ENCODE data around the gene LYPD1.

Gene LYPD1

DNA sequence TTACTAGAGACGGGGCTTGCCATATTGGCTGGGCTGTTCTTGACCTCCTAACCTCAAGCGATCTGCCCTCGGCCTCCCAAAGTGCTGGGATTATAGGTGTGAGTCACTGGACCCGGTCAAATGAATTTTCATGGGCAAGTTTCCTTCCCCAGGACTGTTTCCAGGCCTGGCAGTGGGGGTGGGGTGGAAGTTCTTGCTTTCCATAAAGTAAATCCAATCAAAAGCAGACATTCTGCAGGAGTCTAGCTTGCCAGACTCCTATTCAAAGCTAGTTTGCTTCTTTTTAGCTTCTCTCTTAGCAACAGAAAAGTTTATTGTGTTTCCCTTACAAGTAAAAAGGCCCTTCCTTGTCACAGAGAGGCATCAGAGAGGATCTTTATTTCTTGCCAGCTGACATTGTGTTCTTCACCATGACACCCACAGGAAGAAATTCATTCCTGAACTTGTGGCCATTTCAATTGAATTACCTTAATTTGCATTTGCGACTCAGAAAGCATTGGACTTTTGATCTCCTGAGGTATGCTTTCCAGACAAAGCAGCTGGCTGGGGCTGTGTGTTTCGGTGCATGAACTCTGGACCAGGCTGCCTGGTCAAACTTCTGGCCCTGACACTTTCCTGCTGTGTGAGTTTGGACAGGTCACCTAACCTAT is 37.9 kb downstream of the LYPD1 start:
- no peak for DNase-seq

DNA sequence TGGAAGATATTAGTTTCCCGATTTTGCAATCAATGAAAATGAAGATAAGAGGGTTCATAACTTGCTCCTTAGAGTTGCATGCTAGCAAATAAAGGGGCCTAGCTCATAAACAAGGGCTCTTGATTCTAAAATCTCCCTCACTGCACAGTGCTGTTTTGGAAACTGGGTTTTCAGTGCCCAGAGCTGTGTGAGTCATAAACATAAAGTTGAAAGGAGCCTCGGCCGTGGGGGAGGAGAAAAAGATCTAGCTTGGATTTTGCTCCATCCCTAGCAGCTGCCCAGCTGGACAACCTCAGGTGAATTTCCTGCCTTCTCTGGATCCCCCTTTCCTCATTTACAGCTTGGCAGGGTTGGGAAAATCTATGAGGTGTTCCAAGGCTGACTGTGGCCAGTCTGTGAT is 42.5 kb downstream of the LYPD1 start:
- DNase-seq, result no peak

DNA sequence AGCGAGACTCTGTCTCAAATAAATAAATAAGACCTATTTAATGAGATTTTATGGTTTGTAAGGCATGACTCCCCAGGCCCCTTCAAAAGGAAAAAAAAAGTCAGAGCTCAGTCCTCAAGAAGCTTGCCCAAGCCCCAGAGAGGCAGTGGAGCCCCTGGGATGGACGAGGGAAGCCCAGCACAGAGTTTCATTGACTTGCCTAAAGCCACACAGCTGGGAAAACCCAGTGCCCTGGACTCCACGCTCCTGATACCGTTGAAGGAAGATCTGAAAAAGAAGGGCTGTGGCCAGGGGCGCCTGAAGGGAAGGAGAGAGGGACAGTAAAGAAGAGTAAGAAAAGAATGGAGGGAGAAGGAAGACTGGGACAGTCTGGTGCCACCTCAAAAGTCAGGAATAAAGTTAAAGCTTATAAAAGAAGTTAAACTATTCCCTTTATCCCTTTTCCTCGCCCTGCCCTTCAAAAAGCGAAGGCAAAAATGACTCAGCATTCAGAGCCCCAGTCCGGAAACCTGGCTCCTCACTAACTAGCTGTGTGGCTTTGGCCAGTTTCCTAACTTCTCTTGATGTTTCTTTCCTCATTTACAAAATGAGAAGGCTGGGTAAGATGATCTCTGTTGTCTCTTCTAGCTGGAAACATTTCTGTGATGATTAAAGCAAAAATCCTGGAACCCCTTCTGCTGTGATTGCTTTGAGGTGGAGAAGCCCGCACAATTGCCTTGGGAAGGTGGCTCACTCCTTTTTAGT is 46.7 kb downstream of the LYPD1 start:
- DNase-seq, result no peak

DNA sequence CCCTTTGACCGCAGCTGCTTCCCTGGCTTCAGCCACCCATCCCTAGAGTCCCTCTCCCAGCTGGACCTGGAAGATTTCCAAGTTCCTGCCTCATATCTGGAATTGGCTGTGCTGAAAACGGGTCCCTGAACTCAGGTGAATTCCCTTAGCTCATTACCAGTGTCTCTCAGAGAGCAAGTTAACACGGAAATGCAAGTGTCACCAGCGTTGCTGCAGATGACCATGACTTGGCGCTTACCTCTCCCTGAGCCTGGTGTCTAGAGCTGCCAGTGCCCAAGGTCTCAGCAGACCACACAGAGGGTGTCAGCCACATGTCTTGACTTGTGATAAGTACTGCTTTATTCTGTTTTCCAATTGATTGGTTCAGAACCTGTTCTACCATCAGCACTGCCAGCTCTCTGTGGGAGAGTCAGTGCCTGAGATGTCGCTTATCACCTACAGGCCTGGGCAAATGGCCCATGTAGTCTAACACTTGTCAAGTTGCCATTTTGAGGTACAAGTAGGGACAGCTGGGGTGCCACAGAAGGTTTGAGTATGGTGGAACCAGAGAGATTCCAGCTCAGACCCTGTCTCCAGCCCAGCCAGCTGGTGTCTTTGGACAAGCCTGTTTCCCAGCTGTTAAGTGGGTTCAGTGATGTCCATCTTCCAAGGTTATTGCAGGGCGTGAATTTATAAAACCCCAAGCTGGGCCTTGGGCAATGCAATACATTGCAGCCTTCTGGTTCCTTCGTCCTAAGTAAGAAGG is 48.7 kb downstream of the LYPD1 start:
- no peak for DNase-seq

DNA sequence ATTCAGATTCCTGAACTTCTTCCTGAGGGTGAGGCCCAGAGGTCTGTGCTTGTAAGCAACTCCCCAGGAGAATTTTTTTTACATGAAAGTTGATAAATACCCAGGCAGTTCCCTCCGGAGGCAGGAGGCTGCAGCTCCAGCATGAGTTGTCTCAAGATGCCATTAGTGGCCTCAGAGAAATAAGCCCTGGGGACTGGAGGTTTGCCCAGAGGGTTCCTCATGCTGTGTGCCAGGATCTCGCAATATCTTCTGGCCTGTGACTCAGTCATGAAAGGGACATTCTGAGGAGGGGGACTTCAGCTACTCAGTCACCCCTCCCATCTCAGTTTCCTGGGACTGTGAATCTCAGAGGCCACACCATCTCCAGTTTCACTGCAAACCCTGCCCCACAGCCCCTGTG is 49.9 kb downstream of the LYPD1 start:
- DNase-seq, result no peak

DNA sequence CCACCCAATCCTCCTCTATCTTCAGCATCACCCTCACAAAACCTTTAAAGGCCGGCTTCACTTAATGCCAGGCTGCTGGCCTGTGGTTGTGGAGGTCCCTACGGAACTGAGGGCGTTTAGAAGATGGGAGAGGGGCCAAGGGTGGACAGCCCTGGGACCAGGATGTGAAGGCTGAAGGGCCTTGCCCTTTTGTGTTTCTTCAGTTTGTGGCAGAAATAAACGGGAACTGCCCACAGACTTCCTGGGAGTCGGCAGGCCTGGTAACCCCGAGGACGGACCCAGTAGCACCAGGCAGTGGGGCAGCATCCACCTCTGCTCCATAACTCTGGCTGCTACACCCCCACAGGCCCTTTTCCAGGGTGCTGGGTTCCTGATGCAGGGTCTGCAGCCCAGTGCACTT is 51.3 kb downstream of the LYPD1 start:
- no peak for DNase-seq

DNA sequence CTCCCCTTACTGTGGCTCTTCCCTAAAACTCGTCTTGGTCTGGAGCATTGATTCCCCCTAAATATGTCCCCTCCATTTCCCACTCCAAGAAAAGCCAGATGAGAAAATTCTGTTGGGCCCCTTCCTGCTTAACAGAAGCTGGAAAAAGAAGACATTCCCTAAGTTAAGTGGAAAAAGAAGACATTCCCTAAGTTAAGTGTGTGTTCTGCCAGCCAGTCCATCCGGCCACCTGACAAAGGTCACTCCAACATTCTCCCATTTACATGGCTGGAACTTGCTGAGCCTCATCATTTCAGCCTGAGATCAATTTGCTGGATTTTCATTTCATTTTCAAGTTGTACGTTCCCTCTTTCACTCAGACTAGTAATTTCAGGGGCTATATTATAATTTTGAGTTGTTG is 52.0 kb downstream of the LYPD1 start:
- DNase-seq, result no peak

DNA sequence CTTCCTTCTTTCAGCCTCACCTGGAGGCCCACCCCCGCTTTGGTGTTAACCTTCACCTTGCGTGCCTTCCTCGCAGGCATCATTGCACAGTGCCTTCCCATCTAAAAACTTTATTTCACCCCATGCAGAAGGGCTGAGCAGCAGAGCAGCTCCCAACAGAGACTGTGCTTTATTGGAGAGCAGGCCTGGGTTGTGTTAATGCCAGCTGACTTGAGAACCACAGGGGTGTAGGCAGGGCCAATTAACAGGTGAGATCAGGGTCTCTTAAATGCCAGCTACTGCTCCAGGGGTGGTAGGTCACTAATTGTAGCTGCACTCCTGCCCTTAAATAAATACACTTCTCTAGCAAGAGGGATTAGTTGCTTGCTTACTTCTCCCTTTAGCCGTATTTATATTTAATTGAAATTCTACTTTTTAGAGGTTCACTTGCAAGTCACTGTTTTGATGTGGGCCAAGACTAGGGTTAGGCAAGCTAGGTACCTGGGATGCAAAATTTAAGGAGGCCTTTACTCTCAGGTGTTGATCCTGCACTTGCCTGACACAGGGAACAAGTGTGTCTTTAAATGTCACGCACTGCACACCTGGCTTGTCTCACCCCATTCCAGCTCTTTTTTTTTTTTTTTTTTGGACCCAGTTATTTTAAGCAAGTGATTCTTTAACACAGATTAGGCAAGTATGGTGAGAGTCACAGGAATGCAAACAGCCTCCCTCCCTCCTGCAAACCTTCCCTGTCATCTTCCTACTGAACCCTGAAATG is 54.5 kb downstream of the LYPD1 start:
- DNase-seq, result no peak

DNA sequence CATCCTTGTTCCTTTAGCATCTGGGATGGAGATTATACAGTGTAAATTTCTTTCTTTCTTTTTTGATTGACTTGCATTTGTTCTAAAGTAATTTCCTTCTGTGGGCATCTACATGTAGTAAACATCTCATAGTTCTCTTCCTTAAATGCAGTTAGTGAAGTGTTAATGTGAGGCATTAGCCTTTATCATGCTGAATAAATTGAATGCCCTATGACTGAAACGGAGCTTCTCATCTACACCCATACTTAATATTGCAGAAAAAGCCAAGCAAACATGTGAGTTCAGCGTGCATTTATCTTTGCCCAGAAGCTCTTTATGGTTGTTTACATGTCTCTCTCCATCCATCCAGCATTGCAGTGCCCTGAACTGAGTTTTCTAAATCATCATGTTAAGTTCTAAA is 58.3 kb downstream of the LYPD1 start:
- DNase-seq, result no peak

DNA sequence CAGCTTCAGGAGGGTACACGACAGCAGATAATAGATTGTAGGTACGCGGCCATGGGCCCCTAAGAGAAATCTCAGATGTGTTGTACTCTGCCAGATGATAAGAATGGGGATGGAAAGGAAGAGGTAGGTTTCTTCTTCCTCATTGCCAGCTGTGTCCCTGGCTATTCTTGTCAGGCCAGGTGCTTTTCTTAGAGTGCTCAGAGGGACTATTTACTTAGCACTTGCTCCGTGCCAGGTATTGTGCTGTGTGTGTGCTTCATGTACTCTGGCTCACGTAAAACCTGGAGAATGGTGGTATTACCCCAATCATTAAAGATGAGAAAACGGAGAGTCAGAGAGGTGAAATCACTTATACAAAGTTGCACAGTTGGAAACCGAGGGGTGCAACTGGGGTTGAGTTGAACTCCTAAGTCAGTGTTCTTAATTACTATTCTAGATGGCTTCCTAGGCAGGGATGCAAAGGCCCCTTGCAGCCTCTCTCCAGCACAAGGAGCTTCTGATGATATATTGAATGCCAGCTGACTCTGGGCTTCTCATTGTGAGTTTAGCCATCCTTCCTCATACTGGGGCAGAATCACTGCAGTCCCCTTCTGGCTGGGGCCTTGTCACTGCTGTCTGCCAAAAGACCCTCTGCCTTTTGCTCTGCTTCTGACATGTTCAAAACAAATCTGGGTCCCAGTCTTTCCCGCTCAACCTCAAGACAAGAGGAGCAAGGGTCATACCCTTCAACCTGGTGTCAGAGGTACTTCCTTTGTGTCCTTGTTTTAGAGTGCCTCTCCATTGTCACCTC is 60.7 kb downstream of the LYPD1 start:
- DNase-seq, result no peak

DNA sequence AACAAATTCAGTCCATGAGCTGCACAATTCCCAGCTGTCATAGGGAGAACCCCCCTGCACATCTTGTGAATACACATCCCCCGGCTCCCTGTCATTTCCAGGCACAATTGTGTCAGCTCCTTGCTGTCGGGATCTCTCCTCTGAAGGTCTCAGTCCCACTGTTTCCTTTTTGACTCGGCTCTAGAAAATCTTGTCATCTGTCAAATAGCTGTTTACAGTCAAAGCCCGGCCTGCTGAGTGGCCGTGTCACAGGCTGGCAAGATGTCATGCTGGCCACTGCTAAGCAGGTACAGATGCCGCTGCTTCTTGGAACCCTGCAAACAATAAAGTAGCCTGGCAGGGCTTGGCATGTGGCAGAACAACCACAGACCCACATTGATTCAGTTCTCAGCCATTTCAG is 61.7 kb downstream of the LYPD1 start:
- no peak for DNase-seq

DNA sequence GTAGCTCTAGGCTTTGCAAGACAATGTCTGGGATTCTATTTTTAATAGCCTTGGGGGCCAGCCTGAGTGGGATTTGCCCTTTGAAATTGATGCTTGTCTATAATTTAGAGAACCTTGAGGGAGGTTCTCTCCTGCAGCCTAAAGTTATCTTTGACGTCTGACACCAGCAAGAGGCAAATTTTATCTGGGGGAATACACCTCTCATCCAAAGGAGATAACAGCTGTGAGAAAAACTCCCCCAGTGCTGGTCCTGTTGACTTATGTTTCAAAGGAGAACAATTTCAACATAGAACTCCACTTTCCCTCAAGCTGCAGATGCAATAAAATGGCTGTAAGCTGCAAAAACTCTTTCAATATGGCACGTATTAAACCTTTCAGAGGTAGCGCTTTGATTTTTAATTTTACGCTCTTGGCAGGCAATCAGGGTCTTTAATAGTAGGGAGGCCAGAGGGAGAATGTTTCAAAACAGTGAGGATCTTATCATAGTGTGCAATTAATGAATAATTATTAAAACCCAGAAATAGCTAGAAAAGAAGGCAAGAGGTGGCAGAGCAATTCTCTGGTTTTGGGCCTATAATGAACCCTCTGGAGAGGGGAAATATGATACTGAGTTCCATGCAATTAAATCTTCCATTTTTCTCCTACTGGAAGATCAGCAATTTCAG is 62.4 kb downstream of the LYPD1 start:
- DNase-seq, result no peak

DNA sequence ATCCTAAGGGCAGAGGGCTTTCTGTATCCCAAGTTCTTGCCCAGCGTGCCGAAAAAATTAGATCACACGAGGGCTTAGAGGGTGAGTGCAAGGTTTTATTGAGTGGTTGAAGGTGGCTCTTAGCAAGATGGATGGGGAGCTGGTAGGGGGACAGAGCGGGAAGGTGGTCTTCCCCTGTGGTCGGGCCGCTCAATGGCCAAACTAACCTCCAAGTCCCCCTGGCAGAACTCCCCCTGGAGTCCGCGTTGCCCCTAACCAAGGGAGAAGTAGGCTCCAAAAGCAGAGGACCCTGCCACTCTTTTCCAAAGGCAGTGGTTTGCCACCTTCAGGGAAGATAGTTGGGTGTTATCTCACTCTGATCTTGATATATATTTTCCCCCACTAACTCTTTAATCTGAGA is 63.4 kb downstream of the LYPD1 start:
- no peak for DNase-seq

DNA sequence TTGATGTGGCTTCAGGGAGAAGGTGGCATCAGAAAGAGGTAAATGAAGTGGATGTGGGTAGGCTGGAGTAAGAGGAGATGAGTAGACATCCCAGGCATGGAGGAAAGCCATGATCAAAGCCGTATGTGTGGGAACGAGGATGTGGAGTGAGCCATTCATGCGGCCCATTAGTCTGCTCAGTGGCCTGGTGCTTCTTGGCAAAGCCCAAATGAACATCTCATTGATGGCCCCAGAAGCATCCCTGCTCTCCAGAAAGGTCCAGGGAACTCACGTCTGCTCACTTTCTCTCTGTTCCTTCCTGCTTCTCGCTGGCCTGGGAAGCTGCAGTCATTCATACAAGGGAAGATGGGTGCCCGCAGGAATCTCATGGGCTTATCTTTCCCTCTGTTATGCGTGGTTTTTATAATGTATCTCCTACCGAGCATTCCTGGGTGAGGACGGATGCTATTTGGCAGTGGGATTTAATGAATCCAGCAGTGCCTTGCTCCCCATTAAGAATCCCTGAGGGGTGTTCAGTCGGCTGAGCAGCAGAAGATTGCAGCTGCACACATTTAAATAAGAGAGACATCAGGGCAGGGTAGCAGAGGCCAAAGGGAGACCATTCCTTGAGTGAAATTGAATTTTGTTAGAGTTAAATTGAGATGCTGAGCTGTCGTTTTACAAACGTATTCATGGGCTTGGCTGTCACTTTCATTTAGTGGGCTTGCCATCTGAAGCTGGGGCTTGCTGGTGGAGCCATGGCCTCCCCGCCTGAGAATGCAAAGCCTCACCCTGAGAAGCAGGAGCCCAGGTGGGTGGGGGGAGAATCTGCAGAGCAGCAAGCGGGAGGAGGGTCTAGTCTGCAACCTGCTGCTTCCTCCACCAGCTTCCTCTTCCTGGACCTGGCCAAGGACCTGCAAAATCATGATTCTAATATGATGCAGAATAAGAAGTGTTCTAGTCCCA is 64.5 kb downstream of the LYPD1 start:
- DNase-seq, result no peak

DNA sequence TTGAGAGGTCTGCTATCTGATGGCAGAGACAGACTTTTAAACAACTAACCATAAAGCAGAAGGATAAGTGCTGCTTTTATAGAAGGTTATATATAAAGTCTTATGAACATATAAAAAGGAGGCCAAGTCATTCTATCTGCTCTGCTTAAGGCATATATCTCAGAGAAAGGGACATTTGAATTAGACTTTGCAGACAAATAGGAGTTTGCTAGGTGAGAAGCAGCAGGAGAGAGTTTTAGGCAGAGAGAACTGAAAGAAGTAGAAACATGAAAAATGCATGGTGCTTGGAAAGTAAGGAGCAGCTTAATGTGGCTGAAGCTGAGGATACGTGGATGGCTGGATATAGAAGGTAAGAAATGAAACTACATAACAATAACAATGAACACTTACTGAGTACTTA is 65.4 kb downstream of the LYPD1 start:
- DNase-seq, result no peak

DNA sequence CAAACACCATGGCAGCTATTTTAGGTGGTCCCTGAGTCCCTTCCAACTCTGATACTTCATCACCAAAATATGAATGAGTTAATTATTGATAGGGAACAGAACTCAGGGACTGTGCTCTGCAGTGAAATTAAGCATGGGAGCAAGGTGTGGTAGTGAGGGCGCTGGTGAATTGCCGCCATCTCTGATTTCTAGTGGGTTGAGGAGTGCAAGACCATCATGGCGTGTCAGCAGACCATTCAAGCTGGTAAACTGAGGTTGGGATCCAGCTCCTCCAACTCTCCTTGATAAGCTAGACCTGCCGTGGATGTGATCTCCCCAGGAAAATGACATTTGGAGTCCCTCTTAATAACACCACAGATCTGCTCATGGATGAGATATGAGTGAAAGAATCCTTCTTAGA is 70.4 kb downstream of the LYPD1 start:
- no peak for DNase-seq

DNA sequence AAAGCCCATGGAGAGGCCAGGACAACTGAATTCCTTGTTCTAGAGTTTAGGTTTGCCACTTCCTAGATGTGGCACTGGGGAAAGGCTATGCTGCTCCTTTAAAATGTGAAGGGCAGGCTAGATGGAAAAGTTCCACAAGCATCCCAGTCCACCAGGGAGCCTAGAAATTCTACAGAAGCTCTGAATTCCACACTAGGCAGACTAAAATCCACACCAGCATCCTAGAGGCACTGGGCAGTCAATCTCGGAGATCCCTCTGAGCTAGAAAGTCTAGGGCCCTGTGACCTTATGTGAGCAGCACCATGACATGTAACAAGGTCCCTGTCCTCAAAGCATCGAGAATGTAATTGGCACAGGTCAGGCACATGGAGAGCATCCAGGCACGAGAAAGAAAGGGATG is 71.5 kb downstream of the LYPD1 start:
- no peak for DNase-seq

DNA sequence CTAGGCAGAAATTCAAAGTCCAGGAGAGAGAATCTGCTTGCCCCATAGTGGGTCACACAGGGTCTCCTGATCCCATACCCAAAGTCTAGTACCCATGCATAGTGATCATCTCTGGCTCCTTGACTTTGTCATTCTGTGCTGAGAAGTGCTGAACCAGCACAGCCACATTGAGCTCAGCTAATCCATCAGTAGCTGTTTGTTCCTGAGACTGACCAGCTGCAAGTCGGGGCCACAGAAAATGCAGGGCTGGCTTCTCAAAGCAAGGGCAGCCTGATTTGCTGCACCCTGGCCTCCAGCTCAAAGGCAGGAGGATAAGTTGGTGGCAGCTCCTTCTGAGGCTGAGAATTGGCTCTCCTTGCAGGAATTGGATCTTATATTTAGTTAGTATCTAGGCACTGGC is 72.2 kb downstream of the LYPD1 start:
- DNase-seq, result no peak

DNA sequence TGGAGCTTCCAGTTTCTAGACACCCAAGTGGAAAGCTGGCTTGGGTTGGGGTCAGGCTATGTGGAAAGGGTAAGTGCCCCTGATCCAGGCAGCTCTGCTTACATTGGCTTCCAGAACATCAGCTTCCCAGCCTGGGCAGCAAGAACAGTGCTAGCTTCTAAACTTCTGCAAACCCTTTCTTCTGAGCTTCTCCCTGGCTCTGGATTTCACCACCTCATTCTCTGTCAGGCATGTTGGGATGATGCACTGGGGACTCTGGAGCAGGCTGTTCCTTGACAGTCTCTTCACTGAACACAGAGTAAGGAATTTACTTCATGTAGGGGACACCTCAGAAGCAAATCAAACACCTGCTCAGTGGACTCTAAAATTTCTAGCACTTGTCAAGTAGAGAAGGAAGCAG is 72.8 kb downstream of the LYPD1 start:
- DNase-seq, result no peak

DNA sequence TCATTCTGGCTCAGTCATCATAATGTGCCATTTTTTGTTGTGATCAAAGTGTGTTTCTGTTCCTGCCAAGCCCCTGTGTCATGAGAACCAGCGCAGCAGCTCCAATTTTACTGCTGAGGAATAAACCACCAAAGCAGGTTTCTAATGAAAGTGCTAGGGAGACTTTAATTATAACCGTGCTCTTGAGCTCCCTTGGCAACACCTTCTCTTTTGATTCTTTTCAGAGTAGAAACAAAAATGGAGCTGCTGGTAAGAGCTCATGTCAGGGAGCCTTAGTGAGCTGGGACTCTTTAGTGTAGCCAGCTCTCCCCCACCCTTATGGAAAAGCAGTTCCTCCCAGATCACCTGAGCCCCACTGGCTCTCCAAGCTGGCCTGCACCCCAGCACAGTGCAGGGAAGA is 74.3 kb downstream of the LYPD1 start:
- DNase-seq, result no peak

DNA sequence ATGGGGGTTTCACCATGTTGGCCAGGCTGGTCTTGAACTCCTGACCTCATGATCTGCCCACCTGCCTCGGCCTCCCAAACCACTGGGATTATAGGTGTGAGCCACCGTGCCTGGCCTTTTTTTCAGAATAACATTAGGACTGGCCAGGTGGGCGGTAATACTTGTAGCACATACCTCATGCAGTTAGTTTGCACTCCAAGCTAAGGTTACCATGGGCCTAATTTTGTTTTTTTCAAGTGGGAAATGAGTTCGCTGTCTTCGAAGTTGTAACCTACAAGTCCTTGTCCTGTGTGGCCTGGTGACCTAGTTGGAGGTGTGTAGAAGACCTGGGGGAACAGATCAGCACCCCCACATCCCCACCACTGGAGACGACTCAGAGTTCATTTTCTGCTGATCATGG is 74.8 kb downstream of the LYPD1 start:
- no peak for DNase-seq

Data from AML-193 (cell line).